GM21619 (cell line): ENCODE data around the gene CARD19.
"Not testable (repeated sequence)": the region's sequence is repeated elsewhere in the genome, so short reads cannot be mapped to it uniquely, and the experiment has no call there.

Experiments used
- ATAC-seq: cut with Tn5 transposase; IDR thresholded peaks from one replicate; pipeline ENCODE4 v1.9.1; 2021; ENCODE audit not compliant: unreplicated experiment

Gene CARD19

DNA sequence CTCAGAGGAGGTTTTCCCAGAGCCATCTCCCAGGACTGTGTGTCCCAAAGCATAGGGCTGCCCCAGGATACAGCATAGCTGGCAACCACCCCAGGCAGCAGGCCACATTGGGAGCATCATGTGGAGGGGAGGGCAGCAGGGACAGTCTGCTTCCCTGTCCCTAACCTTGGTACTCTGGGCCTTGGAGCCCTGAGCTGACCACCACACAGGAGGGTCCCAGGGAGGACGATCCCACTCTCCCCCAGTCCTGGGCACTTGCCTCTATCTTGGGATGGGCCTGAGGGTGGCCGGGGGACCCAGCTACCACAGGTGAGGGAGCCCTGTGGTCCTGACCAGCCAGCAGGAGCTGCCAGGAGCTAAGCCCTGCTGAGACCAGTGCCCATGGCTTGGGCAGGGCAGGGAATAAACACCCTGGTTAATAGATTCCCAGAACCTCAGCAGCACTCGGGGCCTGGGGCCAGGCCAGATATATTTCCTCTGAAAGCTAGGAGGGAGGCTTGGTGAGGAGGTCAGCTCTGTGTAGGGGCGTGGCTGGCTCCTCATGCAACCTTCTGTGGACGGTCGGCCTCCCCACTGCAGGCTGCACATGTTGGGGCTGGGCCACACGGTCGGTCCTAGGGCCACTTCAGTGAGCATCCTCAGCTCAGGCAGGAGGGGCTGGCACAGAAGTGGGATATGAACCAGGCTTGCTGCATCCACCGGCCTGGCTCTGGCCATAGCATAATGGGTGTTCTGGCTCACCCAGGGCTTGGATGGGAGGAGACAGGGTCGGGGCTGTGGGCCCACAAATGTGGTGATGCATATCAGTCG, 33.9 kb downstream of the CARD19 start:
- no peak for ATAC-seq

GRCh38 chr9:93130861-93131481, 35.0 kb downstream of the CARD19 start:
- ATAC-seq: no peak

- no peak for ATAC-seq
Measured at GRCh38 chr9:93131599-93132286, 35.7 kb downstream of the CARD19 start.

DNA sequence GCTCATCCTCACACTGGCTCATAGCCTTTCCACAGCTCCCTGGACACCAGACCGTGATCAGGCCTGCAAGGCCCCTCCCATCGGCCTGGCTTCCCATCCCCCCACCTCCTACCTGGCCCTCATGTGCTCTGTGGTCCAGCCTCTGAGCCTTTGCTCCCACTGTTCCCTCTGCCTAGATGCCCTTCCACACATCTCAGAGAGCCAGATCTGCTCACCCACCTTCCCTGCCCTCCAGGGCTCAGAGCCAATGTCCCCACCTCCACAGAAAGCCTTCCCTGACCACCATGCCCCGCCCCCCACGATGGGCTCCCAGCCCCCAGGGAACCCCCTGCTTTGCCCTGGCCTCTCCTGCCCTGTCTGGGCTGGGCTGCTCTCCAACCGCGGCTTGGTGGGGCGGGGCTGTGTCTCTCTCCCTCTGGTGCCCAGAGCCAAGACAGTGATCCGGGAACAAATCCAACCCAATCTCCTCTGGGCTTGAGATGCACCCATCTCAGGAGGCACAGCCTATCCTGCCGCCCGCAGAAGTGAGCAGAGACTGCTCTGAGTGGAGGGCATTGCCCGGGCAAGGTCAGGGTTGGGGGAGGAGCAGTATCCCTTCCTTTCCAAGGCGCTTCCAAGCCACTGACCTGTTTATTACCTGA, 36.4 kb downstream of the CARD19 start:
- ATAC-seq: no peak

DNA sequence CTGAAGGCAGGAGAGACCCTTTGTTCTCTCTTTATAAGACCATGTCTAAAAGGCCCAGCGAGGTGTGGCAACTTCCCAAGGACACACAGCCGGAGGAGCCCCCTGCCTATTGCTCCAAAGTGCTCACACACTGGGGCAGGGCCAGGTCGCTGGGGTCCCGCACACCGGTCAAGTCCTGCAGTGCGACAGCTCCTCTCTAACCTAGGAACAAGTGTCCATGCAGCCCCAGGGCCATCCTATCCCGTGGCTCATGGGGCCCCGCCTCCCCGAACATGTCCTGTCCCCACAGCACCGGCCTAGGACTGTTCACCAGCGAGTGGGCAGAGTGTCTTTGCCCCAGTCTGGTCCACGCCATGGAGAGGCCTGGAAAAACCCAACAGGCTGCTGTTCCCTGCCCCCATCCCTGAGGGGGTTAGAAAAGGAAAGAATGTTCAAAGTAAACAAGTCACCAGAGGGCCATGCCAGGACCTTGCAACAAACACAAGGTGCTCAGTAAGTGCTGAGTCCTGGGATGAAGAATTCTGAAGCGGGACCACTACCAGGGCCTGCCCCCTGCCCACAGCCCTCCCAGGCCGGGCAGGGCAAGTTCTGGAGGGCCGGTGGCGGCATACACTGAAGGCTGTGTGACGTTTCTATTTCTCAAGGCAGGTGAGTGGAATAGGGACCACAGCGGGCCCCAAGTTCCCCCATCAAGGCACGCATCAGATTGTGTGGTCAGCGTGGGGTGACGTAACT, 37.1 kb downstream of the CARD19 start:
- peak; percentile 32 for ATAC-seq

DNA sequence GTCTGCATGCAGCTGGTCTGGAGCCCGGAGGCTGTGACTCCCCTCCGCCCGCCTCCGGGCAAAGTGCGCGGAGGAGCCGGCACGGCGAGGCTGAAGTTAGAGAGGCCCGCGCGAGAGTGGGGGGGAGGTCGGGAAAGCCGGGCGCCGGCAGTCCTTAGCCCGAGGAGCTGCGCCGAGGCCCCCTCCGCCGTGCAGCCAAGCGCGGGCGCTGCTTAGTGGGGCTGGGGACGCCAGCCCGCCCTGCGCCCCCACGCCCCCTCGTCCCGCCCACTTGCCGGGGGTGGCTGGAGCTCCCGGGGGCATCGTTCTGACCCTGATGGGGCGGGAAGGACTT, 37.6 kb downstream of the CARD19 start:
- ATAC-seq: no peak

DNA sequence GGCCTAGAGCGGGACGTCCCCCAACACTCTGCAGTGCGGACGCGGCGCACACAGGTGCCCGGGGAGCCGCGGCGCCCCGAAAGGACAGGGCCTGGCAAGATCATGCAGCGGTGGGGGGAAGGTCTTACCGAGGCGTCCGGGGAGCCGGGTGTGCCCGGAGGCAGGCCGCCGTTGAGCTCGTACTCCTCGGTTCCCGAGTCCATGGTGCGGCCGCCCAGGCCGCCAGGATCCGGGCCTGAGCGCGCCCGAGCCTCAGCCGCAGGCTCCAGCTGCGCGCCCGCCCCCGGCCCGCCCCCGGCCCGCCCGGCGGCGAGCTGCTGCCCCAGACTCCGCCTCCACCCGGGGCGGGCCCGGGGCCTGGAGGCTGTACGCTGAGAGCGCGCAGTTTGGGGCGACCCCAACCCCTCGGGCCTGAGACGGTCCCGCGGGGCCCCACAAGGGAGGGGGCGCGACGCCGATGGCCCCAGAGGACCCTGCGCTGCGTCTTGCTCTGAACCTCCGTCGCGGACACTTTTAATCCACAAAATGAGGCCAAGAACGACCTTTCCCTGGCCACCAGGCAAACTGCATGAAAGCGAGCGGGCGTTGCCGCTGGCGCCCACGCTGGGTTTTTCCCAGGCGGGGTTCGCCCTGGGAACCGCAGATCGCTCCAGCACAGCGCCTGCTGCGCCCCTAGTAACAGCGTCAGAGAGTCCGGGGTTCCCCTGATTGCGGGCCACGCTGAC, 38.2 kb downstream of the CARD19 start, which contains the start of gene NINJ1:
TSS of gene NINJ1 (minus strand) at position 237 of the 725 bp plus-strand sequence. CDS start at position 203, 34 bp downstream.
- ATAC-seq: peak; percentile 79

DNA sequence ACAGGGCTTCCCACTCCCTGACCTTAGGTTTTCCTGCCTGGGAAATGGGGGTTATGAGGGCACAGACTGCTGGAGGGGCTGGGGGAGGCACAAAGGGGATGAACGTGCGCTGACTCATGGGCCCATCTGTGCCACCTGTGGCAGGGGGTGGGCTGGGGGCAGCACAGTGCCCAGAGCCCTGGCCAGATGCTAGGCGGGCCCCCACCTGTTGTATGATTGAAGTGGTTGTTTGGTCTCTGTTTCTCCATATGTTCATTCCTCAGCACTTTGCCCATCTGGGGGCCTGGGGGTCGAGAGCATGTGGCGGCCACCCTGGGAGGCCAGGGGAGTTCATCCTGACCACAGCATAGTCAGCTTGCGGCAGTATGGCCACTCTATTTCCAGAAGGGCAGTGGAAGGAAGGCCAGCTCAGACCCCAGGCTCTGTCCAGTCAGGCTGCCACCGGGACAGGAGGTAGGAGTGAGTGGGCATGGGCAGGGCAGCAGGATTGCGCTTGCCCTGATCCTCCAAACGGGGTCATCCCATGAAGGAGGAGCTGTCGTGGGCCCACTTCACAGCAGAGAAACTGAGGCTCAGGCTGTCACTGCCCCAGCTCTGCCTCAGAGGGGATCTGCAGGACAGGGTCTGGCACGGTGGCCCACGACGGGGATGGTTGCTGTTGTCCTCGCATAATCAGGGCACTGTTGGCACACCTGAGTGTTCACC, 38.9 kb downstream of the CARD19 start:
- no peak for ATAC-seq

DNA sequence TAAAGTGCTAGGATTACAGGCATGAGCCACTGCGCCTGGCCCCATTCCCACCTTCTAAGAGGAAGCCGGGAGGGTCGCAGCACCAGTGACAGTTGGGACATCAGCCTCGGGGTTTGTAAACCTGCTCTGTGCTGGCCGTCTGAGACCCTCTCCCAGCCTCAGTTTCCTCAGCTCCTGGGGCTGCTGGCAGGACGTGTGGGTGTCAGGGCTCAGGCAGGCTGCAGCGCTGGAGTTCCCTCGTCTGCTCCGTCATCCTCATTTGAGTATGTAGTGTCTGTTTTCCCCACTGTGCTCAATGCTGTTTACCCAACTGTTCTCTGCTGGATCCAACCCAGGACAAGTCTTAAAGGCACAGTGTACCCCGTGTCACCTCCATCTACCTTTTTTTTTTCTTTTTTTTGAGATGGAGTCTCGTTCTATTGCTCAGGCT, 40.0 kb downstream of the CARD19 start:
- no peak for ATAC-seq

DNA sequence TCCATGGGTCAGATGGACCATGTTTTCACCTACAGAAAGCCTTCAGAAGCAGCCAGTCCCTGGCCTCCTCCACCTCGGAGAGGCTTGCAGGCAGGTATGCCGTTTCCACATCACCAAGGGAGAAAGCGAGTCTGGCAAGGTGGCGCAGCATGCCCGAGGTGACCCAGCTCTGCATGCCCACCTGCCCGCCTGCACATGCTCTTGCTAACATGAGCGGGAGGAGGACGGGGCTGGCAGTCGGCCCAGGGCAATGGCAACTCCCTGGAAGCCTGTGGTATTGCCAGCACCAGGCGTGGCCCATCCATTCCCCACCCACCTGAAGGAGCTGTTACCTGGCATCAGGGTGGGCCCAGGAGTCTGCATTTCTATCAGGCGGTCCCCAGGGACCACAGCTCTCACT, 41.3 kb downstream of the CARD19 start:
- no peak for ATAC-seq

- no peak for ATAC-seq
Measured at GRCh38 chr9:93138171-93138764, 42.3 kb downstream of the CARD19 start.

- ATAC-seq: no peak
Measured at GRCh38 chr9:93139365-93140182, 43.6 kb downstream of the CARD19 start.

DNA sequence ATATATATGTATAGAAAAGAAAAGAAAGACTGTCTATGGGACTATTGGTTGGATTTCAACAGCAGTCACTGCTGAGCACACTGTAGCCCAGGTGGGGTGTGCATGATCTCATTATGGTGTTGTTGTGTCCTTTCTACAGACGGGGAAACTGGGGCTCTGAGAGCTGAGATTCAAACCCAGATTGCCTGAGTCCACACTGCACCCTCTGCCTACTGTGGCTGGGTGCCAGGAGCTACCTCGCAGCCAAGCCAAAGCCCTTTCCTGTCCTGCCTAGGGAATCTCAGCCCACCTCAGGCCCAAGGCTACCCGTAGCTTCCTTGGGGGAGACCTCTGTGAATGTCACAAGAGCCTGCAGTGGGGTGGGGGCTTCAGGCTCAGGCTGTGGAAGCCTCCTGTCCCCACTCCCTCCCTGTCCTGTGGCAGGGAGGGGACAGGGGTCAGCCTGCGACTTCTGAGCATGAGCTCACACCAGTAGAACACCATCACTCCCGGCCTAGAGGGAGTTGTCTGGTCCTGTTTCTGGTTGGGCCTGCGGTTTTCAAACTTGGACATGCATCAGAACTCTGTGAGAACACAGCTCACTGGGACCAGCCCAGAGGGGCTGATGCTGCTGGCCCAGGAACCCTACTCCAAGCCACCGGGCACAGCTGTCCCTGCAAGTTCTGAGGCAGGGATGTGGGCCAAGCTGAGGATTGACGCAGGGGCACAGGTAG, 45.9 kb downstream of the CARD19 start:
- no peak for ATAC-seq

GRCh38 chr9:93143830-93144530, 48.0 kb downstream of the CARD19 start:
- ATAC-seq: no peak

DNA sequence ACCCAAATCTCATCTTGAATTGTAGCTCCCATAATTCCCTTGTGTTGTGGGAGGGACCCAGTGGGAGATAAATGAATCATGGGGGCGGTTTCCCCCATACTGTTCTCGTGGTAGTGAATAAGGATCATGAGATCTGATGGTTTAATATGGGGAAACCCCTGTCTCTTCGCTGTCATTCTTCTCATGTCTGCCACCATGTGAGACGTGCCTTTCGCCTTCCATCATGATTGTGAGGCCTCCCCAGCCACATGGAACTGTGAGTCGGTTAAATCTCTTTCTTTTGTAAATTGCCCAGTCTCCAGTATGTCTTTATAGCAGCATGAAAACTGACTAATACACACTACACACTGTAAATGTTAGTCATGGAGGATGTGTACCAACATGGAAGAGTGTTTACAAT, 50.7 kb downstream of the CARD19 start:
- ATAC-seq: not testable (repeated sequence)

GRCh38 chr9:93147632-93148031, 51.6 kb downstream of the CARD19 start:
- ATAC-seq: no peak

- no peak for ATAC-seq
Measured at GRCh38 chr9:93148721-93149120, 52.7 kb downstream of the CARD19 start.
